IMR-90 (cell line): ENCODE results near the gene CRIP1. TPM values are rescaled to one million over a fixed set of nuclear protein-coding genes. Genes with fewer than 3 reads are reported as not detected.

Experiments
- ATAC-seq: fragments of 200-7000 bp; cut with Tn5 transposase; 2 replicates; pipeline ENCODE4 v1.9.1; 2020; ENCODE audit warnings: low read depth, mild to moderate bottlenecking, moderate library complexity
- BruUV-seq: library from RNA; stranded (reverse); fragments of 400-500 nt; replicated peaks from 2 replicates; lab custom pipeline; 2021; lab: Mats Ljungman, UMichigan
- CTCF ChIA-PET: fragments of 300-600 bp; formaldehyde crosslinking; extraction: SDS; loops from one replicate; lab custom pipeline; 2021; ENCODE audit warnings: antibody characterized with exemption; lab: Yijun Ruan, JAX
- POLR2A ChIA-PET: fragments of 300-600 bp; sonication (Branson Sonifier 250); formaldehyde crosslinking; loops from one replicate; lab custom pipeline; 2022; ENCODE audit warnings: antibody characterized with exemption; ENCODE audit not compliant: unreplicated experiment; lab: Charles Lee
- DNase-seq: peaks from one replicate; pipeline ENCODE4 v3.0.0; 2013
- H2AFZ ChIP-seq: replicated peaks from 2 replicates; pipeline ENCODE3; 2013; ENCODE audit warnings: low read length, mild to moderate bottlenecking; ENCODE audit not compliant: poor library complexity
- H2AK5ac ChIP-seq: 2 replicates; pipeline ENCODE4 v1.6.1; 2013; ENCODE audit warnings: low read depth, low read length, inconsistent platforms
- H2AK9ac ChIP-seq: replicated peaks from 2 replicates; pipeline ENCODE3; 2013; ENCODE audit warnings: mild to moderate bottlenecking, low read depth, low read length, moderate library complexity; ENCODE audit not compliant: poor library complexity
- H2BK120ac ChIP-seq: 2 replicates; pipeline ENCODE4 v1.6.1; 2013; ENCODE audit warnings: low read depth, low read length, inconsistent platforms
- H2BK15ac ChIP-seq: 3 replicates; pipeline ENCODE4 v1.6.1; 2013; ENCODE audit warnings: low read depth, low read length, inconsistent platforms
- H2BK20ac ChIP-seq: 2 replicates; pipeline ENCODE4 v1.6.1; 2013; ENCODE audit warnings: low read depth, mild to moderate bottlenecking, inconsistent platforms, low read length, moderate library complexity
- H2BK5ac ChIP-seq: 2 replicates; pipeline ENCODE4 v1.6.1; 2013; ENCODE audit warnings: mild to moderate bottlenecking, low read depth, low read length, inconsistent platforms; ENCODE audit not compliant: poor library complexity, severe bottlenecking
- H3K14ac ChIP-seq: replicated peaks from 2 replicates; pipeline ENCODE4 v1.6.1; 2013; ENCODE audit warnings: low read depth, low read length, inconsistent platforms
- H3K18ac ChIP-seq: 2 replicates; pipeline ENCODE4 v1.6.1; 2013; ENCODE audit warnings: low read depth, low read length, control low read depth
- H3K23ac ChIP-seq: 2 replicates; pipeline ENCODE4 v1.6.1; 2013; ENCODE audit warnings: low read depth, low read length, inconsistent platforms
- H3K27ac ChIP-seq: 2 replicates; pipeline ENCODE4 v1.5.1; 2013; ENCODE audit warnings: mild to moderate bottlenecking, control low read depth, low read length; ENCODE audit not compliant: insufficient read depth
- H3K27me3 ChIP-seq: 2 replicates; pipeline ENCODE4 v1.6.1; 2013; ENCODE audit warnings: low read length; ENCODE audit not compliant: control insufficient read depth, insufficient read depth
- H3K36me3 ChIP-seq: 2 replicates; pipeline ENCODE4 v1.6.1; 2013; ENCODE audit warnings: low read length, mixed read lengths; ENCODE audit not compliant: control insufficient read depth, insufficient read depth
- H3K4ac ChIP-seq: 2 replicates; pipeline ENCODE4 v1.6.1; 2013; ENCODE audit warnings: low read depth, low read length, inconsistent platforms
- H3K4me1 ChIP-seq: 2 replicates; pipeline ENCODE4 v1.6.1; 2013; ENCODE audit warnings: low read length, mixed read lengths; ENCODE audit not compliant: control insufficient read depth, insufficient read depth
- H3K4me2 ChIP-seq: 2 replicates; pipeline ENCODE4 v1.6.1; 2013; ENCODE audit warnings: low read depth, mild to moderate bottlenecking, control low read depth, low read length, moderate library complexity
- H3K4me3 ChIP-seq: 2 replicates; pipeline ENCODE4 v1.5.1; 2013; ENCODE audit warnings: low read depth, mild to moderate bottlenecking, control low read depth, low read length, moderate library complexity; ENCODE audit not compliant: insufficient read depth
- H3K56ac ChIP-seq: 2 replicates; pipeline ENCODE4 v1.6.1; 2013; ENCODE audit warnings: low read length, inconsistent platforms; ENCODE audit not compliant: insufficient read depth; ENCODE audit errors: extremely low read depth
- H3K79me1 ChIP-seq, 2 experiments: 2 replicates each; pipeline ENCODE4 v1.6.1; 2013; ENCODE audit warnings: low read length in 2 of 2, inconsistent platforms in 1 of 2, low read depth in 1 of 2
- H3K9ac ChIP-seq: 2 replicates; pipeline ENCODE4 v1.6.1; 2013; ENCODE audit warnings: low read depth, low read length, control low read depth
- H3K9me1 ChIP-seq: 2 replicates; pipeline ENCODE4 v1.6.1; 2013; ENCODE audit warnings: low read length, inconsistent platforms; ENCODE audit not compliant: insufficient read depth
- H3K9me3 ChIP-seq: 2 replicates; pipeline ENCODE4 v1.6.1; 2013; ENCODE audit warnings: low read length; ENCODE audit not compliant: control insufficient read depth, insufficient read depth
- H4K20me1 ChIP-seq: 2 replicates; pipeline ENCODE4 v1.6.1; 2013; ENCODE audit warnings: low read length, inconsistent platforms; ENCODE audit not compliant: insufficient read depth
- H4K5ac ChIP-seq: 2 replicates; pipeline ENCODE4 v1.6.1; 2013; ENCODE audit warnings: mild to moderate bottlenecking, low read depth, low read length, control low read depth
- H4K8ac ChIP-seq, 2 experiments: 2 replicates each; pipeline ENCODE4 v1.6.1; 2013; ENCODE audit warnings: low read depth in 2 of 2, low read length in 2 of 2, control low read depth in 1 of 2, inconsistent platforms in 1 of 2
- H4K91ac ChIP-seq: 2 replicates; pipeline ENCODE4 v1.6.1; 2013; ENCODE audit warnings: low read depth, low read length, inconsistent platforms; ENCODE audit not compliant: insufficient read depth
- CEBPB ChIP-seq: IDR thresholded peaks from 2 replicates; pipeline ENCODE4 v1.6.1; 2012; ENCODE audit warnings: low read depth, low read length, improper control_type of control experiment
- RAD21 ChIP-seq: IDR thresholded peaks from 2 replicates; pipeline ENCODE4 v1.6.1; 2012; ENCODE audit warnings: low read length, improper control_type of control experiment
- WGBS, 2 experiments: methylation state at CpG; one replicate each; pipeline versions ENCODE4 v1.1.5 to v1.1.7; 2013; ENCODE audit warnings: missing lambda C conversion rate in 2 of 2; ENCODE audit not compliant: insufficient read length in 1 of 2; ENCODE audit errors: extremely low coverage in 2 of 2; 5-methylcytosine and 5-hydroxymethylcytosine counted together
- dilution Hi-C: fragments of 300-500 bp; cut with HindIII; formaldehyde crosslinking; loops from one replicate; pipeline ENCODE4 v1.14.3; 2018; ENCODE audit warnings: low sequenced_read_pairs; ENCODE audit not compliant: unreplicated experiment
- in situ Hi-C: fragments of 300-500 bp; cut with MboI; formaldehyde crosslinking; loops from 3 replicates; pipeline ENCODE4 v1.14.3; 2019; ENCODE audit warnings: low sequenced_read_pairs, inconsistent platforms, mixed read lengths
- intact Hi-C: fragments of 100-400 bp; cut with micrococcal nuclease; formaldehyde crosslinking; loops from 2 replicates; pipeline ENCODE4 v1.10.0; 2022
- polyA plus RNA-seq, 3 experiments: library from polyadenylated mRNA; depleted of rRNA; stranded (reverse); fragments of >200 nt; gene quantifications; 2 replicates each; pipeline ENCODE4 v1.2.3, GENCODE V29; 2012; ENCODE audit warnings: low replicate concordance in 1 of 3
- total RNA-seq: library from RNA; depleted of rRNA; stranded (reverse); fragments of >200 nt; gene quantifications from 2 replicates; pipeline ENCODE4 v1.2.3, GENCODE V29; 2012
- TF ChIP-seq, protein P1 (sequence below): conservative IDR thresholded peaks from 2 replicates; pipeline ENCODE4 v1.5.1; 2012; ENCODE audit warnings: mild to moderate bottlenecking, low read depth, low read length, improper control_type of control experiment
- TF ChIP-seq, protein P2 (sequence below): fragments of 150-350 bp; IDR thresholded peaks from 2 replicates; pipeline ENCODE4 v1.6.1; 2016; ENCODE audit warnings: low read depth, mild to moderate bottlenecking, low read length, moderate library complexity, borderline replicate concordance

The CRIP1 gene
- total and polyA plus RNA-seq, 2 of the 4 experiments (the other 2 are of a cell fraction): 0.21 TPM; not detected in 1

DNA sequence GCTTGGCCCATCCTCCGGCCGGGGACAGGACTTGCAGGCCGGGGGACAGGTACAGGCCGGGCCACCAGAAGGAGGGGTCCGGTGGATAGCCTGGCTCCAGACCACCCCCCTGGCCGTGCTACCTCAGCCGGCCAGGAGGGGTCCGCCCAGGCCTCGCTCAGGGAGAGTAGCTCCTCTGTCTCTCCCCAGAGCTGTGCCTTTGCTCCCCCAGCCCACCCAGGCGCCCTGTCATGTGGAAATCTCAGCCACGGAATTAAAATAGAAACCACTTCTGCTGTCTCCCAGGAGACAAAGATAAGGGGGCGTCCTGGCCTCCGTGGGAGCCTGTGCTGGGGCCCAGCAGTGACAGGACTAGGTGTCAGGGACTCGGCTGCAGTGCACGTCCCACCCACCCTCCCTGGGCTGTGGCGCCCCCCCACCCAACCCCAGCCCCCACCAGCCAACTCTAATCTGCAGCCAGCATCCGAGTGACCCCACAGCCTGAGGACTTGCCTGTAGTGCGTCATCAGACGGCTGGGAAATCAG, 15.3 kb upstream of the CRIP1 start:
- POLR2A ChIA-PET: no interaction called here
- no peak overlapping the region for H2BK120ac ChIP-seq
- H2BK5ac ChIP-seq: no peak overlapping the region
- H3K9me1 ChIP-seq: no peaks in the 10 kb centered on the region
- no peak overlapping the region for H4K8ac ChIP-seq
- H3K4me3 ChIP-seq: no peak overlapping the region
- no TSS peak for BruUV-seq
- H3K79me1 ChIP-seq: peaks cover 0 to 12% of the 10 kb centered on the region in 2 experiments; a peak in 1 of 4 replicates
- DNase-seq (no peak), ATAC-seq (no peak)
- dilution Hi-C loops: no loop called here
- no peak overlapping the region for H3K4ac ChIP-seq
- no peak overlapping the region for H3K4me2 ChIP-seq
- no peak overlapping the region for H4K91ac ChIP-seq
- H3K14ac ChIP-seq: no peak overlapping the region
- no peak overlapping the region for H3K18ac ChIP-seq
- intact Hi-C loops: no loop called here
- H3K9me3 ChIP-seq: no peaks in the 10 kb centered on the region
- TF ChIP-seq RAD21: 0 out of 2 replicates have a peak, but pooled peaks have one; percentile 19
- TF ChIP-seq, protein P1, sequence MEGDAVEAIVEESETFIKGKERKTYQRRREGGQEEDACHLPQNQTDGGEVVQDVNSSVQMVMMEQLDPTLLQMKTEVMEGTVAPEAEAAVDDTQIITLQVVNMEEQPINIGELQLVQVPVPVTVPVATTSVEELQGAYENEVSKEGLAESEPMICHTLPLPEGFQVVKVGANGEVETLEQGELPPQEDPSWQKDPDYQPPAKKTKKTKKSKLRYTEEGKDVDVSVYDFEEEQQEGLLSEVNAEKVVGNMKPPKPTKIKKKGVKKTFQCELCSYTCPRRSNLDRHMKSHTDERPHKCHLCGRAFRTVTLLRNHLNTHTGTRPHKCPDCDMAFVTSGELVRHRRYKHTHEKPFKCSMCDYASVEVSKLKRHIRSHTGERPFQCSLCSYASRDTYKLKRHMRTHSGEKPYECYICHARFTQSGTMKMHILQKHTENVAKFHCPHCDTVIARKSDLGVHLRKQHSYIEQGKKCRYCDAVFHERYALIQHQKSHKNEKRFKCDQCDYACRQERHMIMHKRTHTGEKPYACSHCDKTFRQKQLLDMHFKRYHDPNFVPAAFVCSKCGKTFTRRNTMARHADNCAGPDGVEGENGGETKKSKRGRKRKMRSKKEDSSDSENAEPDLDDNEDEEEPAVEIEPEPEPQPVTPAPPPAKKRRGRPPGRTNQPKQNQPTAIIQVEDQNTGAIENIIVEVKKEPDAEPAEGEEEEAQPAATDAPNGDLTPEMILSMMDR: peak; percentile 24; the same call in 1 of the 2 replicates
- TF ChIP-seq, protein P2, sequence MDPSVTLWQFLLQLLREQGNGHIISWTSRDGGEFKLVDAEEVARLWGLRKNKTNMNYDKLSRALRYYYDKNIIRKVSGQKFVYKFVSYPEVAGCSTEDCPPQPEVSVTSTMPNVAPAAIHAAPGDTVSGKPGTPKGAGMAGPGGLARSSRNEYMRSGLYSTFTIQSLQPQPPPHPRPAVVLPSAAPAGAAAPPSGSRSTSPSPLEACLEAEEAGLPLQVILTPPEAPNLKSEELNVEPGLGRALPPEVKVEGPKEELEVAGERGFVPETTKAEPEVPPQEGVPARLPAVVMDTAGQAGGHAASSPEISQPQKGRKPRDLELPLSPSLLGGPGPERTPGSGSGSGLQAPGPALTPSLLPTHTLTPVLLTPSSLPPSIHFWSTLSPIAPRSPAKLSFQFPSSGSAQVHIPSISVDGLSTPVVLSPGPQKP: no peak
- TF ChIP-seq CEBPB: no peak
- no peak overlapping the region for H3K23ac ChIP-seq
- H2AK5ac ChIP-seq: no peak overlapping the region
- peaks cover 15% of the 10 kb centered on the region for H4K20me1 ChIP-seq
- H3K36me3 ChIP-seq: peaks cover 22% of the 10 kb centered on the region
- CTCF ChIA-PET: interaction anchor here (1.1 kb wide), 1 partner anchor 10 kb away, joined by 7 read pairs; no protein-coding TSS in a partner anchor
- H3K4me1 ChIP-seq: peaks cover 9% of the 10 kb centered on the region
- no peak overlapping the region for H2BK15ac ChIP-seq
- no peak overlapping the region for H4K5ac ChIP-seq
- H2BK20ac ChIP-seq: no peak overlapping the region
- H2AK9ac ChIP-seq: no peak overlapping the region
- H3K27me3 ChIP-seq: no peaks in the 10 kb centered on the region
- no peak overlapping the region for H3K27ac ChIP-seq
- in situ Hi-C loops: no loop called here
- no peak overlapping the region for H3K9ac ChIP-seq
- WGBS, 2 experiments: 83% methylated on average over 6 of the region's 19 CpGs; no CpG with 5 or more reads in 1 of the 2 experiments
- no peak overlapping the region for H2AFZ ChIP-seq
- H3K56ac ChIP-seq: no peak overlapping the region
